HepG2 (cell line): ENCODE results near the gene CFAP97. TPM values are rescaled to one million over a fixed set of nuclear protein-coding genes. Genes with fewer than 3 reads are reported as not detected.

Experiments
- ATAC-seq: fragments of 200-7000 bp; cut with Tn5 transposase; 3 replicates; pipeline ENCODE4 v1.9.1; 2020; ENCODE audit warnings: mild to moderate bottlenecking, moderate library complexity
- BruUV-seq: library from RNA; stranded (reverse); fragments of 400-500 nt; replicated peaks from 2 replicates; lab custom pipeline; 2021; lab: Mats Ljungman, UMichigan
- CTCF ChIA-PET: fragments of 300-600 bp; formaldehyde crosslinking; extraction: SDS; loops from one replicate; lab custom pipeline; 2021; ENCODE audit warnings: low total read pairs, inconsistent platforms, low intra/inter-chr PET ratio; lab: Yijun Ruan, JAX
- POLR2A ChIA-PET: fragments of 350-600 bp; sonication (Branson Sonifier 250); formaldehyde crosslinking; loops from one replicate; lab custom pipeline; 2020; ENCODE audit warnings: antibody characterized with exemption, inconsistent platforms; lab: Yijun Ruan, JAX
- DNase-seq: peaks from one replicate; pipeline ENCODE4 v3.0.0-alpha.2; 2015; ENCODE audit warnings: low spot score
- FAIRE-seq: peaks from 3 replicates; lab custom pipeline; 2011; peaks lifted over from hg19 to GRCh38; lab: Jason Lieb, UNC
- H2AFZ ChIP-seq: one replicate; pipeline ENCODE4 v1.6.1; 2011; ENCODE audit warnings: low read length, inconsistent platforms
- H3K27ac ChIP-seq: fragments of 300-600 bp; 3 replicates; pipeline ENCODE4 v1.8.0; 2011; ENCODE audit warnings: mixed run types, mild to moderate bottlenecking, mixed read lengths, low read length, inconsistent platforms; ENCODE audit not compliant: insufficient read depth; ENCODE audit errors: extremely low read length
- H3K27me3 ChIP-seq, 2 experiments: fragments of 200-600 bp in 1 of 2; 2 replicates in 1 of 2; 3 replicates in 1 of 2; pipeline versions ENCODE4 v1.6.0 to v1.8.0; 2011; ENCODE audit warnings: low read length in 2 of 2, mild to moderate bottlenecking in 2 of 2, moderate library complexity in 2 of 2, inconsistent platforms in 1 of 2; ENCODE audit not compliant: insufficient read depth in 2 of 2, control insufficient read depth in 1 of 2
- H3K36me3 ChIP-seq, 2 experiments: fragments of 200-600 bp in 1 of 2; replicated peaks in 1 of 2; 2 replicates in 1 of 2; 3 replicates in 1 of 2; pipeline versions ENCODE4 v1.5.1 to v1.8.0; 2011; ENCODE audit warnings: low read length in 2 of 2, inconsistent platforms in 1 of 2; ENCODE audit not compliant: insufficient read depth in 2 of 2, control insufficient read depth in 1 of 2
- H3K4me1 ChIP-seq: 2 replicates; pipeline ENCODE4 v1.5.1; 2012; ENCODE audit warnings: low read length, inconsistent platforms; ENCODE audit not compliant: insufficient read depth
- H3K4me2 ChIP-seq: 2 replicates; pipeline ENCODE4 v1.6.0; 2011; ENCODE audit warnings: low read depth, low read length, inconsistent platforms
- H3K4me3 ChIP-seq, 3 experiments: fragments of 200-600 bp in 1 of 3; sonication (generic), shearing (Covaris generic) in 1 of 3; replicated peaks in 1 of 3; 2 replicates each; pipeline ENCODE4 v1.5.1; 2011 to 2016; ENCODE audit warnings: low read length in 3 of 3, inconsistent platforms in 2 of 3, low read depth in 2 of 3, mild to moderate bottlenecking in 2 of 3, control low read depth in 1 of 3, mixed read lengths in 1 of 3; ENCODE audit not compliant: insufficient read depth in 1 of 3
- H3K79me2 ChIP-seq: one replicate; pipeline ENCODE4 v1.6.1; 2011; ENCODE audit warnings: low read length, inconsistent platforms; ENCODE audit not compliant: insufficient read depth
- H3K9ac ChIP-seq: 2 replicates; pipeline ENCODE4 v1.6.0; 2011; ENCODE audit warnings: mild to moderate bottlenecking, low read depth, low read length, inconsistent platforms; ENCODE audit not compliant: insufficient read depth
- H3K9me3 ChIP-seq: 2 replicates; pipeline ENCODE4 v1.5.1; 2012; ENCODE audit warnings: mild to moderate bottlenecking, low read length
- H4K20me1 ChIP-seq: 2 replicates; pipeline ENCODE4 v1.6.0; 2011; ENCODE audit warnings: inconsistent platforms, mild to moderate bottlenecking, low read length, moderate library complexity; ENCODE audit not compliant: insufficient read depth
- IKZF5 ChIP-seq: IDR thresholded peaks from 2 replicates; pipeline ENCODE4 v1.6.1; 2018; ENCODE audit warnings: missing genetic modification reagents, mild to moderate bottlenecking, missing compliant biosample characterization
- NFRKB ChIP-seq: fragments of 450-650 bp; IDR thresholded peaks from 2 replicates; pipeline ENCODE4 v1.6.1; 2017
- NR2F2 ChIP-seq: IDR thresholded peaks from 2 replicates; pipeline ENCODE4 v1.6.1; 2012; ENCODE audit warnings: low read depth, inconsistent platforms, borderline replicate concordance
- PLSCR1 ChIP-seq: sonication (generic); formaldehyde crosslinking; IDR thresholded peaks from 2 replicates; pipeline ENCODE4 v1.5.0; 2020; ENCODE audit warnings: missing genetic modification reagents, mild to moderate bottlenecking, borderline replicate concordance
- POGZ ChIP-seq: sonication (generic); formaldehyde crosslinking; IDR thresholded peaks from 2 replicates; pipeline ENCODE4 v1.4.0; 2020; ENCODE audit warnings: mild to moderate bottlenecking, missing genetic modification reagents
- SALL2 ChIP-seq: sonication (generic); formaldehyde crosslinking; IDR thresholded peaks from 2 replicates; pipeline ENCODE4 v1.8.1; 2023; ENCODE audit warnings: mild to moderate bottlenecking, missing genetic modification reagents, inconsistent platforms
- TFDP2 ChIP-seq: sonication (generic); formaldehyde crosslinking; IDR thresholded peaks from 2 replicates; pipeline ENCODE4 v1.4.0; 2020; ENCODE audit warnings: missing genetic modification reagents
- UBTF ChIP-seq: sonication (generic); formaldehyde crosslinking; IDR thresholded peaks from 2 replicates; pipeline ENCODE4 v1.4.0; 2020; ENCODE audit warnings: mild to moderate bottlenecking, missing genetic modification reagents
- ZNF18 ChIP-seq: sonication (generic); formaldehyde crosslinking; IDR thresholded peaks from 2 replicates; pipeline ENCODE4 v1.8.0; 2022; ENCODE audit warnings: mild to moderate bottlenecking, missing genetic modification reagents; ENCODE audit not compliant: insufficient replicate concordance
- ZNF780A ChIP-seq: sonication (generic); formaldehyde crosslinking; IDR thresholded peaks from 2 replicates; pipeline ENCODE4 v1.8.0; 2022; ENCODE audit warnings: mild to moderate bottlenecking, missing genetic modification reagents, moderate library complexity
- WGBS: methylation state at CpG from one replicate; pipeline ENCODE4 v1.1.6; 2017; ENCODE audit warnings: low lambda C conversion rate; 5-methylcytosine and 5-hydroxymethylcytosine counted together
- in situ Hi-C: cut with HindIII; loops from 2 replicates; pipeline ENCODE4 v1.10.0; 2017; ENCODE audit warnings: low pct_unique_long_range_greater_than_20kb; ENCODE audit not compliant: extremely low pct_ligation_motif_present
- intact Hi-C: fragments of 100-400 bp; cut with micrococcal nuclease; formaldehyde crosslinking; loops from one replicate; pipeline ENCODE4 v1.10.0; 2022; ENCODE audit not compliant: unreplicated experiment
- polyA plus RNA-seq, 8 experiments: library from polyadenylated mRNA; depleted of rRNA in 3 of 8; stranded (reverse) in 7 of 8; unstranded in 1 of 8; fragments of >200 nt; fragmentation: Illumina TruSeq in 4 of 8; extraction: Trizol in 4 of 8; gene quantifications; 2 replicates each; pipeline versions ENCODE4 v1.2.1 to v1.2.3, GENCODE V29; 2011 to 2016; ENCODE audit warnings: low read depth in 4 of 8, missing spikeins in 1 of 8, mixed read lengths in 1 of 8; ENCODE audit not compliant: insufficient read depth in 1 of 8
- total RNA-seq, 5 experiments: library from RNA; depleted of rRNA; stranded (reverse); fragments of >200 nt; fragmentation: Illumina TruSeq; extraction: Trizol; gene quantifications; 2 replicates each; pipeline ENCODE4 v1.2.3, GENCODE V29; 2016; ENCODE audit warnings: low read depth in 1 of 5

The CFAP97 gene
- total and polyA plus RNA-seq, 2 of the 13 experiments (the other 11 are each of a cell fraction or from before 2014, with no cell fraction given) = 32.1 to 44.4 TPM

- Histone ChIP-seq H3K9ac (peak overlapping the region; percentile 97), H3K4me2 (peak overlapping the region; percentile 98), H3K27me3 (no peaks in the 10 kb centered on the region), H3K4me1 (peaks cover 50% of the 10 kb centered on the region), H3K27ac (peak overlapping the region; percentile 96), H2AFZ (no peak overlapping the region), H3K9me3 (no peaks in the 10 kb centered on the region), H3K36me3 (peaks cover 0 to 5% of the 10 kb centered on the region in 2 experiments; a peak in 1 of 5 replicates), H3K79me2 (peaks cover 51% of the 10 kb centered on the region), H3K4me3 (peak overlapping the region; percentile 66 to 82 (median 73)), H4K20me1 (no peaks in the 10 kb centered on the region)
- POLR2A ChIA-PET = interaction anchor here (0.7 to 3.2 kb wide), 7 partner anchors 9 to 577 kb away, joined by 3 to 16 read pairs (median 4); partner anchors contain the start of gene SLC25A4
- BruUV-seq = no TSS peak
- FAIRE-seq (peak; percentile 90), DNase-seq (peak; percentile 94), ATAC-seq (peak; percentile 84)
- CTCF ChIA-PET = no interaction called here
- intact Hi-C loops = loop anchor here (5.0 kb wide), 2 partner anchors 60 to 195 kb away; partner anchors contain the start of genes ANKRD37, LRP2BP and SLC25A4
- 4% methylated on average over 16 of the region's 16 CpGs for WGBS
- in situ Hi-C loops = no loop called here
- TF ChIP-seq NR2F2 = peak; percentile 51; the same call in 1 of the 2 replicates
- TF ChIP-seq NFRKB = no peak
- TF ChIP-seq IKZF5 (CRISPR knock-in tag) = peak; percentile 85
- peak; percentile 66; the same call in 1 of the 2 replicates for TF ChIP-seq SALL2
- peak; percentile 73; the same call in 1 of the 2 replicates for TF ChIP-seq POGZ
- 0 out of 2 replicates have a peak, but pooled peaks have one; percentile 23 for TF ChIP-seq ZNF780A (CRISPR knock-in tag)
- TF ChIP-seq PLSCR1 (CRISPR knock-in tag) = no peak
- TF ChIP-seq TFDP2 (CRISPR knock-in tag) = 0 out of 2 replicates have a peak, but pooled peaks have one; percentile 35
- TF ChIP-seq UBTF (CRISPR knock-in tag) = 0 out of 2 replicates have a peak, but pooled peaks have one; percentile 6
- peak; percentile 73 for TF ChIP-seq ZNF18
These were observed 1.5 kb downstream of the CFAP97 start for GRCh38 chr4:185201977-185202962.
